GM12878 (cell line): ENCODE results near the gene SGMS1. TPM values are rescaled to one million over a fixed set of nuclear protein-coding genes. Genes with fewer than 3 reads are reported as not detected.

ENCODE experiments used
- ATAC-seq: fragments of 200-7000 bp; cut with Tn5 transposase; 3 replicates; pipeline ENCODE4 v1.9.1; 2020; ENCODE audit warnings: mild to moderate bottlenecking, moderate library complexity
- BruUV-seq: library from RNA; stranded (reverse); fragments of 400-500 nt; replicated peaks from 2 replicates; lab custom pipeline; 2021; lab: Mats Ljungman, UMichigan
- CTCF ChIA-PET: fragments of 300-600 bp; sonication (Branson Sonifier 250); formaldehyde crosslinking; extraction: SDS; loops from one replicate; lab custom pipeline; 2021; ENCODE audit warnings: inconsistent platforms; lab: Yijun Ruan, JAX
- POLR2A ChIA-PET: fragments of 350-600 bp; formaldehyde crosslinking; extraction: SDS; loops from one replicate; lab custom pipeline; 2021; ENCODE audit warnings: inconsistent platforms; lab: Charles Lee
- RAD21 ChIA-PET: fragments of 300-600 bp; sonication (Branson Sonifier 250); formaldehyde crosslinking; loops from one replicate; lab custom pipeline; 2023; ENCODE audit warnings: antibody characterized with exemption; ENCODE audit not compliant: unreplicated experiment; lab: Charles Lee
- SMC1A ChIA-PET: fragments of 300-600 bp; sonication (Branson Sonifier 250); formaldehyde crosslinking; loops from one replicate; lab custom pipeline; 2023; ENCODE audit not compliant: unreplicated experiment, uncharacterized antibody; lab: Charles Lee
- DNase-seq: peaks from one replicate; pipeline ENCODE4 v3.0.0-alpha.2; 2011; ENCODE audit warnings: low read depth, low spot score
- FAIRE-seq: peaks from 3 replicates; lab custom pipeline; 2011; peaks lifted over from hg19 to GRCh38; lab: Jason Lieb, UNC
- H2AFZ ChIP-seq: 2 replicates; pipeline ENCODE4 v1.6.0; 2011; ENCODE audit warnings: low read depth, low read length, control low read depth; ENCODE audit not compliant: control insufficient read depth
- H3K27ac ChIP-seq: 2 replicates; pipeline ENCODE4 v1.5.1; 2011; ENCODE audit warnings: control low read depth; ENCODE audit not compliant: control insufficient read depth, insufficient read depth
- H3K27me3 ChIP-seq, 2 experiments: replicated peaks in 1 of 2; 2 replicates each; pipeline versions ENCODE4 v1.6.0 to v1.6.1; 2011; ENCODE audit warnings: low read length in 1 of 2; ENCODE audit not compliant: control insufficient read depth in 2 of 2, insufficient read depth in 2 of 2
- H3K36me3 ChIP-seq, 2 experiments: 2 replicates each; pipeline ENCODE4 v1.5.1; 2011; ENCODE audit warnings: low read length in 1 of 2; ENCODE audit not compliant: control insufficient read depth in 2 of 2, insufficient read depth in 2 of 2
- H3K4me1 ChIP-seq: 2 replicates; pipeline ENCODE4 v1.6.1; 2011; ENCODE audit warnings: mild to moderate bottlenecking, low read length, moderate library complexity, mixed read lengths; ENCODE audit not compliant: control insufficient read depth, insufficient read depth
- H3K4me2 ChIP-seq: 2 replicates; pipeline ENCODE4 v1.6.0; 2011; ENCODE audit warnings: control low read depth; ENCODE audit not compliant: control insufficient read depth, insufficient read depth
- H3K4me3 ChIP-seq: fragments of 200-600 bp; sonication (generic); 2 replicates; pipeline ENCODE4 v1.5.1; 2016
- H3K79me2 ChIP-seq: 2 replicates; pipeline ENCODE4 v1.6.0; 2011; ENCODE audit warnings: low read length; ENCODE audit not compliant: control insufficient read depth, insufficient read depth
- H3K9ac ChIP-seq: 2 replicates; pipeline ENCODE4 v1.8.0; 2011; ENCODE audit warnings: low read length, control low read depth, mixed read lengths; ENCODE audit not compliant: control insufficient read depth, insufficient read depth
- H3K9me3 ChIP-seq: replicated peaks from 3 replicates; pipeline ENCODE4 v1.5.1; 2011; ENCODE audit warnings: mild to moderate bottlenecking, low read length; ENCODE audit not compliant: control insufficient read depth, insufficient read depth
- H4K20me1 ChIP-seq: 2 replicates; pipeline ENCODE4 v1.6.0; 2011; ENCODE audit not compliant: control insufficient read depth, insufficient read depth
- CHD1 ChIP-seq: IDR thresholded peaks from 2 replicates; pipeline ENCODE4 v1.6.1; 2012; ENCODE audit warnings: low read depth, low read length, improper control_type of control experiment
- EP300 ChIP-seq, 2 experiments: fragments of 150-350 bp in 1 of 2; IDR thresholded peaks; 2 replicates each; pipeline ENCODE4 v1.6.1; 2011 to 2012; ENCODE audit warnings: low read depth in 2 of 2, low read length in 2 of 2, borderline replicate concordance in 1 of 2, improper control_type of control experiment in 1 of 2, inconsistent platforms in 1 of 2; ENCODE audit not compliant: control insufficient read depth in 1 of 2
- PAX5 ChIP-seq: IDR thresholded peaks from 2 replicates; pipeline ENCODE4 v1.6.1; 2011; ENCODE audit warnings: low read depth, low read length, borderline replicate concordance
- PAX8 ChIP-seq: fragments of 450-650 bp; IDR thresholded peaks from 2 replicates; pipeline ENCODE4 v1.6.1; 2017; ENCODE audit warnings: mild to moderate bottlenecking, moderate library complexity
- POLR2AphosphoS2 ChIP-seq: IDR thresholded peaks from 2 replicates; pipeline ENCODE4 v1.6.1; 2011; ENCODE audit warnings: low read depth, mild to moderate bottlenecking, low read length, improper control_type of control experiment, moderate library complexity
- SMC3 ChIP-seq: IDR thresholded peaks from 2 replicates; pipeline ENCODE4 v1.6.1; 2011; ENCODE audit warnings: low read length, improper control_type of control experiment, borderline replicate concordance
- SUZ12 ChIP-seq: fragments of 200-600 bp; sonication (generic); IDR thresholded peaks from one replicate; pipeline ENCODE4 v1.6.1; 2018; ENCODE audit warnings: antibody characterized with exemption, mild to moderate bottlenecking; ENCODE audit not compliant: unreplicated experiment
- WGBS: methylation state at CpG from one replicate; pipeline ENCODE4 v1.1.6; 2016; ENCODE audit warnings: low lambda C conversion rate; ENCODE audit not compliant: insufficient replicate concordance, insufficient coverage; ENCODE audit errors: missing lambda C conversion rate; 5-methylcytosine and 5-hydroxymethylcytosine counted together
- in situ Hi-C: fragments of 300-500 bp; cut with MboI; formaldehyde crosslinking; loops from 9 replicates; pipeline ENCODE4 v1.14.3; 2018; ENCODE audit warnings: mixed read lengths
- intact Hi-C: fragments of 100-400 bp; cut with micrococcal nuclease; formaldehyde crosslinking; loops from one replicate; pipeline ENCODE4 v1.14.2; 2022; ENCODE audit not compliant: unreplicated experiment
- polyA plus RNA-seq, 11 experiments: library from polyadenylated mRNA; depleted of rRNA in 4 of 11; unstranded in 6 of 11; stranded (reverse) in 5 of 11; fragments of >200 nt; fragmentation: Nextera tagmentation in 4 of 11; fragmentation: Illumina TruSeq in 1 of 11; extraction: Ambion mirVana in 4 of 11; extraction: Trizol in 1 of 11; gene quantifications; 1 replicate in 1 of 11; 2 replicates in 10 of 11; pipeline versions ENCODE4 v1.2.1 to v1.2.3, GENCODE V29; 2011 to 2016; ENCODE audit warnings: inconsistent platforms in 2 of 11, missing spikeins in 2 of 11, low read depth in 1 of 11
- total RNA-seq, 4 experiments: library from RNA; depleted of rRNA in 3 of 4; stranded (reverse); fragments of >200 nt in 3 of 4; fragmentation: Illumina TruSeq in 1 of 4; extraction: Trizol in 1 of 4; gene quantifications; 2 replicates each; pipeline versions ENCODE4 v1.2.1 to v1.2.3, GENCODE V29; 2013 to 2021
- TF ChIP-seq, protein P1 (sequence below): IDR thresholded peaks from 2 replicates; pipeline ENCODE4 v1.6.1; 2011; ENCODE audit warnings: low read depth, low read length, improper control_type of control experiment, borderline replicate concordance
- TF ChIP-seq, protein P2 (sequence below): fragments of 450-650 bp; IDR thresholded peaks from 2 replicates; pipeline ENCODE4 v1.6.1; 2017; ENCODE audit warnings: antibody characterized with exemption, mild to moderate bottlenecking, moderate library complexity
- TF ChIP-seq, protein P3 (sequence below): IDR thresholded peaks from 2 replicates; pipeline ENCODE4 v1.6.1; 2011; ENCODE audit warnings: low read depth, mild to moderate bottlenecking, low read length, moderate library complexity, borderline replicate concordance; ENCODE audit errors: extremely low read depth
- TF ChIP-seq, protein P4 (sequence below): fragments of 450-650 bp; formaldehyde crosslinking; IDR thresholded peaks from 2 replicates; pipeline ENCODE4 v1.5.0; 2022; ENCODE audit warnings: mild to moderate bottlenecking, missing genetic modification characterization

Gene SGMS1
- total and polyA plus RNA-seq, 10 of the 15 experiments (the other 5 are each of a cell fraction or from before 2014, with no cell fraction given): 1.4 to 14.5 (median 4.9) TPM

DNA sequence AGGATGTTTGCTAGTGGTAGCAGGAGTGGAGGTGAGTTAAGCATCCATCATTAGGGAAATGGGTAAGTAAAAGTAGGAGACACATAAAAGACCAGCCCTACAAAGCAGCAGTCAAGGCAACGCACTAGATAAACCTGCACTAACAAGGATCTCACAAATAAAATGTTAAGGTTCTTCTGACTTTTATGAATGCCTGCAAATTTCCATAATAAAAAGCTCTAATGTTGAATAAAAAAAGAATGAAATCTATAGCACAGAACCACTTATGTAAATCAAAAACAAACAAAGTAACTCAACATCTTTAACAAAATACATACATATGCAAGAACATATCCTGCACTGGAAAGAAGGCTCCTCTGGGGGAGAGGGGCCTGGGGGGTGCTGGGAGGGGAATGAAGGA lies 4.6 kb downstream of the SGMS1 start (continued):
- TF ChIP-seq, protein P1, sequence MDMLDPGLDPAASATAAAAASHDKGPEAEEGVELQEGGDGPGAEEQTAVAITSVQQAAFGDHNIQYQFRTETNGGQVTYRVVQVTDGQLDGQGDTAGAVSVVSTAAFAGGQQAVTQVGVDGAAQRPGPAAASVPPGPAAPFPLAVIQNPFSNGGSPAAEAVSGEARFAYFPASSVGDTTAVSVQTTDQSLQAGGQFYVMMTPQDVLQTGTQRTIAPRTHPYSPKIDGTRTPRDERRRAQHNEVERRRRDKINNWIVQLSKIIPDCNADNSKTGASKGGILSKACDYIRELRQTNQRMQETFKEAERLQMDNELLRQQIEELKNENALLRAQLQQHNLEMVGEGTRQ: no peak
- TF ChIP-seq, protein P2, sequence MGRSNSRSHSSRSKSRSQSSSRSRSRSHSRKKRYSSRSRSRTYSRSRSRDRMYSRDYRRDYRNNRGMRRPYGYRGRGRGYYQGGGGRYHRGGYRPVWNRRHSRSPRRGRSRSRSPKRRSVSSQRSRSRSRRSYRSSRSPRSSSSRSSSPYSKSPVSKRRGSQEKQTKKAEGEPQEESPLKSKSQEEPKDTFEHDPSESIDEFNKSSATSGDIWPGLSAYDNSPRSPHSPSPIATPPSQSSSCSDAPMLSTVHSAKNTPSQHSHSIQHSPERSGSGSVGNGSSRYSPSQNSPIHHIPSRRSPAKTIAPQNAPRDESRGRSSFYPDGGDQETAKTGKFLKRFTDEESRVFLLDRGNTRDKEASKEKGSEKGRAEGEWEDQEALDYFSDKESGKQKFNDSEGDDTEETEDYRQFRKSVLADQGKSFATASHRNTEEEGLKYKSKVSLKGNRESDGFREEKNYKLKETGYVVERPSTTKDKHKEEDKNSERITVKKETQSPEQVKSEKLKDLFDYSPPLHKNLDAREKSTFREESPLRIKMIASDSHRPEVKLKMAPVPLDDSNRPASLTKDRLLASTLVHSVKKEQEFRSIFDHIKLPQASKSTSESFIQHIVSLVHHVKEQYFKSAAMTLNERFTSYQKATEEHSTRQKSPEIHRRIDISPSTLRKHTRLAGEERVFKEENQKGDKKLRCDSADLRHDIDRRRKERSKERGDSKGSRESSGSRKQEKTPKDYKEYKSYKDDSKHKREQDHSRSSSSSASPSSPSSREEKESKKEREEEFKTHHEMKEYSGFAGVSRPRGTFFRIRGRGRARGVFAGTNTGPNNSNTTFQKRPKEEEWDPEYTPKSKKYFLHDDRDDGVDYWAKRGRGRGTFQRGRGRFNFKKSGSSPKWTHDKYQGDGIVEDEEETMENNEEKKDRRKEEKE: no peak
- TF ChIP-seq SUZ12 (no peak), EP300 (IDR thresholded peaks at IDR 0.05; ENCODE audit: borderline replicate concordance in 1 of 2, control insufficient read depth in 1 of 2, low read depth in 2 of 2, low read length in 2 of 2) (no peak)

DNA sequence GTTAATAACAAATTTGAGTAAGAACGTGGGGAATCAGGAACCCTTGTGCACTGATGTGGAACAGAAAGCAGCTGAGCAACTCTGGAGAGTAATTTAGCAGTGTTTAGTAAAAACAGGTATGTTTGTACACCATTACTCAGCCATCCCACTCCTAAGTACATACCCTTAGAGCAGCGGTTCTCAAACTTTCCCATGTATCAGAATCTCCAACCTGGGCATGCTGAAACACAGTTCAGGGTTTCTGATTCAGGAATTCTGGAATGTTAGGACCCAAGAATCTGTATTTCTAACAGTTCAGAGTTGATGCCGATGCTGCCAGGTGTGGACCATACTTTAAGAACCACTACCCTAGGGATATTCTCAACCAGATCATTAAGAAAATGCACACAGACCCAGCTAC lies 5.1 kb downstream of the SGMS1 start:
- Histone ChIP-seq H3K9me3 (no peaks in the 10 kb centered on the region), H3K36me3 (no peaks in the 10 kb centered on the region), H3K4me2 (peak overlapping the region; percentile 68), H3K4me3 (no peak overlapping the region), H3K27me3 (no peaks in the 10 kb centered on the region), H3K27ac (no peak overlapping the region), H3K9ac (no peak overlapping the region), H2AFZ (no peak overlapping the region), H4K20me1 (peaks cover 3% of the 10 kb centered on the region; the same call in 1 of the 2 replicates), H3K4me1 (peaks cover 10% of the 10 kb centered on the region), H3K79me2 (peaks cover 66% of the 10 kb centered on the region)
- ChIA-PET CTCF (interaction anchor here (1.4 kb wide), 1 partner anchor 20 kb away, joined by 3 read pairs; no protein-coding TSS in a partner anchor), SMC1A (interaction anchor here (1.3 to 6.2 kb wide), 7 partner anchors 28 to 323 kb away, joined by 4 to 45 read pairs (median 26); no protein-coding TSS in a partner anchor), RAD21 (interaction anchor here (1.6 kb wide), 1 partner anchor 202 kb away, joined by 3 read pairs; no protein-coding TSS in a partner anchor), POLR2A (no interaction called here)
- DNase-seq: no peak
- 17% methylated on average over 3 of the region's 3 CpGs for WGBS
- intact Hi-C loops: no loop called here
- in situ Hi-C loops: no loop called here
- no peak for ATAC-seq
- no TSS peak for BruUV-seq
- FAIRE-seq: no peak
- TF ChIP-seq POLR2AphosphoS2 (no peak), PAX5 (peak; percentile 61; the same call in 1 of the 2 replicates), CHD1 (no peak), PAX8 (0 out of 2 replicates have a peak, but pooled peaks have one; percentile 54), SMC3 (no peak)
- TF ChIP-seq, protein P3, sequence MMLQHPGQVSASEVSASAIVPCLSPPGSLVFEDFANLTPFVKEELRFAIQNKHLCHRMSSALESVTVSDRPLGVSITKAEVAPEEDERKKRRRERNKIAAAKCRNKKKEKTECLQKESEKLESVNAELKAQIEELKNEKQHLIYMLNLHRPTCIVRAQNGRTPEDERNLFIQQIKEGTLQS: no peak
- TF ChIP-seq, protein P4, sequence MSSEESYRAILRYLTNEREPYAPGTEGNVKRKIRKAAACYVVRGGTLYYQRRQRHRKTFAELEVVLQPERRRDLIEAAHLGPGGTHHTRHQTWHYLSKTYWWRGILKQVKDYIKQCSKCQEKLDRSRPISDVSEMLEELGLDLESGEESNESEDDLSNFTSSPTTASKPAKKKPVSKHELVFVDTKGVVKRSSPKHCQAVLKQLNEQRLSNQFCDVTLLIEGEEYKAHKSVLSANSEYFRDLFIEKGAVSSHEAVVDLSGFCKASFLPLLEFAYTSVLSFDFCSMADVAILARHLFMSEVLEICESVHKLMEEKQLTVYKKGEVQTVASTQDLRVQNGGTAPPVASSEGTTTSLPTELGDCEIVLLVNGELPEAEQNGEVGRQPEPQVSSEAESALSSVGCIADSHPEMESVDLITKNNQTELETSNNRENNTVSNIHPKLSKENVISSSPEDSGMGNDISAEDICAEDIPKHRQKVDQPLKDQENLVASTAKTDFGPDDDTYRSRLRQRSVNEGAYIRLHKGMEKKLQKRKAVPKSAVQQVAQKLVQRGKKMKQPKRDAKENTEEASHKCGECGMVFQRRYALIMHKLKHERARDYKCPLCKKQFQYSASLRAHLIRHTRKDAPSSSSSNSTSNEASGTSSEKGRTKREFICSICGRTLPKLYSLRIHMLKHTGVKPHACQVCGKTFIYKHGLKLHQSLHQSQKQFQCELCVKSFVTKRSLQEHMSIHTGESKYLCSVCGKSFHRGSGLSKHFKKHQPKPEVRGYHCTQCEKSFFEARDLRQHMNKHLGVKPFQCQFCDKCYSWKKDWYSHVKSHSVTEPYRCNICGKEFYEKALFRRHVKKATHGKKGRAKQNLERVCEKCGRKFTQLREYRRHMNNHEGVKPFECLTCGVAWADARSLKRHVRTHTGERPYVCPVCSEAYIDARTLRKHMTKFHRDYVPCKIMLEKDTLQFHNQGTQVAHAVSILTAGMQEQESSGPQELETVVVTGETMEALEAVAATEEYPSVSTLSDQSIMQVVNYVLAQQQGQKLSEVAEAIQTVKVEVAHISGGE: no peak
